Heart right ventricle (tissue), 16 donors: ENCODE data around the gene SLC17A5. TPM values are rescaled to one million over a fixed set of nuclear protein-coding genes. Genes with fewer than 3 reads are reported as not detected.
A peak's percentile ranks its signal among the peaks of the same experiment; 100 is the strongest.
"Not testable (repeated sequence)": the region's sequence is repeated elsewhere in the genome, so short reads cannot be mapped to it uniquely, and the experiment has no call there.

Experiments
- ATAC-seq, 8 donors: fragments of 200-7000 bp; cut with Tn5 transposase; one replicate each; pipeline ENCODE4 v1.9.1; 2020; ENCODE audit warnings: mild to moderate bottlenecking in 8 of 8, moderate library complexity in 8 of 8, moderate number of reproducible peaks in 1 of 8
- DNase-seq, 2 donors: peaks; one replicate each; pipeline ENCODE4 v3.0.0-alpha.2; 2020
- H3K27ac ChIP-seq, 10 donors: fragments of 200-600 bp; sonication (generic) in 2 of 10; one replicate each; pipeline versions ENCODE4 v1.5.0 to v1.8.0; 2020 to 2022; ENCODE audit warnings: mild to moderate bottlenecking in 3 of 10
- H3K27me3 ChIP-seq, 7 donors: fragments of 200-600 bp; one replicate each; pipeline ENCODE4 v1.8.0; 2021 to 2022; ENCODE audit warnings: mild to moderate bottlenecking in 2 of 7
- H3K36me3 ChIP-seq, 9 donors: fragments of 200-600 bp; sonication (generic) in 1 of 9; one replicate each; pipeline versions ENCODE4 v1.5.0 to v1.8.0; 2020 to 2022; ENCODE audit warnings: mild to moderate bottlenecking in 2 of 9
- H3K4me1 ChIP-seq, 9 donors: fragments of 200-600 bp; sonication (generic) in 1 of 9; one replicate each; pipeline versions ENCODE4 v1.5.0 to v1.8.0; 2020 to 2022; ENCODE audit warnings: mild to moderate bottlenecking in 4 of 9
- H3K4me3 ChIP-seq, 10 donors: fragments of 200-600 bp; sonication (generic) in 2 of 10; one replicate each; pipeline versions ENCODE4 v1.5.0 to v1.8.0; 2020 to 2022; ENCODE audit warnings: mild to moderate bottlenecking in 7 of 10, moderate library complexity in 2 of 10
- H3K9me3 ChIP-seq, 11 donors: fragments of 200-600 bp in 10 of 11; sonication (generic) in 2 of 11; one replicate each; pipeline versions ENCODE4 v1.5.0 to v1.8.0; 2013 to 2022; ENCODE audit warnings: mild to moderate bottlenecking in 2 of 11, control low read depth in 1 of 11, moderate library complexity in 1 of 11
- WGBS, 2 donors: extraction: QIAGEN DNeasy Blood & Tissue Kit; methylation state at CpG; one replicate each; pipeline ENCODE4 v1.1.7; 2013; ENCODE audit warnings: inconsistent platforms in 1 of 2; 5-methylcytosine and 5-hydroxymethylcytosine counted together
- intact Hi-C, 10 donors: fragments of 100-400 bp; cut with DNase I; formaldehyde crosslinking; loops; one replicate each; pipeline versions ENCODE4 v1.11.1 to v1.14.2; 2022
- polyA plus RNA-seq, 2 donors: library from polyadenylated mRNA; stranded (reverse); fragments of 200-250 nt; gene quantifications; one replicate each; pipeline ENCODE4 v1.2.3, GENCODE V29; 2013
- total RNA-seq, 10 donors: library from RNA; stranded (reverse); fragmentation: NEBNext Ultra II Directional in 3 of 10; extraction: Animal tissue kit (Norgen Biotek cat#: 25700) in 3 of 10; gene quantifications; one replicate each; pipeline versions ENCODE4 v1.2.1 to v1.2.4, GENCODE V29; 2021 to 2023
- TF ChIP-seq, protein P1 (sequence below), 9 donors: fragments of 200-600 bp; sonication (generic) in 2 of 9; IDR thresholded peaks; one replicate each; pipeline versions ENCODE4 v1.5.0 to v1.8.0; 2021 to 2022; ENCODE audit warnings: antibody characterized with exemption in 9 of 9, mild to moderate bottlenecking in 5 of 9, moderate library complexity in 1 of 9
- donor health status: Arrhythmogenic right ventricular cardiomyopathy.
- donor health status: ischemic (EF 13 %, LVEDD 7.1; RV severe dilation, severe dysfunction).
- donor health status: healthy with polysubstance abuse.
- donor health status: DM: no; HTN: yes; CAD: no.
- donor health status: DM: no; HTN: no; CAD: no.
- donor health status: ischemic (EF 25% LVEDD 6.9; RV normal size, moderate dysfunction).
- donor health status: ischemic (EF 25% LVEDD 5.7; RV mildly dilated, moderate dysfunction).
- donor health status: healthy.
- donor health status: DM: yes; HTN: yes; CAD: no.
- donor health status: Ischemic cardiomyopathy.
- donor health status: ischemic (EF 35%, LVEDD 5.7; RV mildly dilated, moderate dysfunction).
- donor health status: nonischemic (EF 11% LVEDD 7.7; RV severe dilation, severe dysfunction).
- donor health status: DM: yes; HTN: yes; CAD: no.
- donor health status: PGD.
- donor health status: ischemic (EF 29% LVEDD 5.4; RV normal size, mild dysfunction).
- donor health status: nonischemic (EF 23%, LVEDD 6.1; RV moderate dilation, normal function).

The SLC17A5 gene
- total and polyA plus RNA-seq, 12 donors = 1.9 to 7.6 (median 4.7) TPM

DNA sequence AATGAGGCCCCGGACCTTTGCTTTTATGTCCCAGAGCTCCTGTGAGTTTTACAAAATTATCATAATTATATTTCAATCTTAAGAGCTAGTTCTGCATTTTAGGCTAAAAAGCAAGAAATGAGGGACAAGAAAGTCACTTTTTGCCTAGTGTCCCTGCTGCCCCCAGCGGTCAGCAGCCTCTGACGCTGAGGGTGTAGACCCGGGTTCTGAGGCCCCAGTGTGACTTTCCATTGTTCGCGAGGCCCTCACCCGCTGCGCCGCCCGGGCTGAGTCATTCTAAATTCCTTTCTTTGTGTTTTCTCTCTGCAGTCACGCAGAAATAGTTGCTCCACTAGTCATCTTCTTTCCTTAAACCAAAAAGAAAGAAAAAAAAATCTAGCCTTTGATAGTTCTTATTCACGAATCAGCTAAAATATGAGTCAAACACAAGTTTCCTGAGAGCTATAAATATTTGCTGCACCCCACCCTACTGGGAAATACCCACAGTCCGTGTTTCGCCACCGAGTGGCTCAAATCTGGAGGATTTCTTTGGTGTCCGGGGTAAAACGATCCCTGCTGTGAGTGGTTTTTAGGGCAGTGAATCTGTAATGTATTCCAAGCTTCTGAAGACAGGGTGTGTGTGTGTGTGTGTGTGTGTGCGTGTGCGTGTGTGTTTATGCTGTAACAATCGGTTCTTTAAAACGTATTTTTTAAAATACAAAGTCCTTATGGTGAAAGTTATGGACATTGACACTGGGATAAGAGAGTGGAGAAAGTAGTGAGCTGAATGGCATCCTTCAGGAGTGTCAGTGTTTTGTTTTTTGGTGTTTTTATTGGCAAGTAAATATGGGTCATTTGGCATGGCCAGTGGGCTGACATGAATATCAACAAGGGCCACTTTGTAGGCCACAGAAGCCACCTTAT lies 73.3 kb downstream of the SLC17A5 start:
- Histone ChIP-seq H3K27ac (peak overlapping the region; percentile 79 to 95 (median 88)), H3K36me3 (no peaks in the 10 kb centered on the region), H3K27me3 (no peaks in the 10 kb centered on the region), H3K4me1 (peaks cover 6 to 43% (median 18%) of the 10 kb centered on the region in 9 donors), H3K9me3 (peaks cover 0 to 6% (median 0%) of the 10 kb centered on the region in 11 donors), H3K4me3 (peak overlapping the region in 8 of 10 donors; percentile 2 to 40 (median 34))
- DNase-seq = peak; percentile 71 to 82
- TF ChIP-seq, protein P1, sequence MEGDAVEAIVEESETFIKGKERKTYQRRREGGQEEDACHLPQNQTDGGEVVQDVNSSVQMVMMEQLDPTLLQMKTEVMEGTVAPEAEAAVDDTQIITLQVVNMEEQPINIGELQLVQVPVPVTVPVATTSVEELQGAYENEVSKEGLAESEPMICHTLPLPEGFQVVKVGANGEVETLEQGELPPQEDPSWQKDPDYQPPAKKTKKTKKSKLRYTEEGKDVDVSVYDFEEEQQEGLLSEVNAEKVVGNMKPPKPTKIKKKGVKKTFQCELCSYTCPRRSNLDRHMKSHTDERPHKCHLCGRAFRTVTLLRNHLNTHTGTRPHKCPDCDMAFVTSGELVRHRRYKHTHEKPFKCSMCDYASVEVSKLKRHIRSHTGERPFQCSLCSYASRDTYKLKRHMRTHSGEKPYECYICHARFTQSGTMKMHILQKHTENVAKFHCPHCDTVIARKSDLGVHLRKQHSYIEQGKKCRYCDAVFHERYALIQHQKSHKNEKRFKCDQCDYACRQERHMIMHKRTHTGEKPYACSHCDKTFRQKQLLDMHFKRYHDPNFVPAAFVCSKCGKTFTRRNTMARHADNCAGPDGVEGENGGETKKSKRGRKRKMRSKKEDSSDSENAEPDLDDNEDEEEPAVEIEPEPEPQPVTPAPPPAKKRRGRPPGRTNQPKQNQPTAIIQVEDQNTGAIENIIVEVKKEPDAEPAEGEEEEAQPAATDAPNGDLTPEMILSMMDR (IDR thresholded peaks at IDR 0.05) = peak in 8 of 9 donors; percentile 11 to 59 (median 48)
- ATAC-seq = peak; percentile 89 to 96 (median 94)
- intact Hi-C loops = loop anchor here in 5 of 10 donors (1.0 to 10.0 kb wide), 6 partner anchors 30 to 60 kb away; partner anchors contain the start of gene EEF1A1 (in 4 of the 5)
- 29 to 42% methylated on average over 21 of the region's 21 CpGs for WGBS, 2 donors

GRCh38 chr6:73579851-73580246 lies 73.9 kb downstream of the SLC17A5 start:
- 37 to 57% methylated on average over 4 of the region's 4 CpGs for WGBS, 2 donors
- Histone ChIP-seq H3K9me3 (peaks cover 0 to 6% (median 0%) of the 10 kb centered on the region in 11 donors), H3K36me3 (no peaks in the 10 kb centered on the region), H3K4me3 (peak overlapping the region in 8 of 10 donors; percentile 2 to 40 (median 34)), H3K4me1 (peaks cover 6 to 37% (median 14%) of the 10 kb centered on the region in 9 donors), H3K27ac (peak overlapping the region; percentile 79 to 95 (median 88)), H3K27me3 (no peaks in the 10 kb centered on the region)
- ATAC-seq = peak; percentile 52 to 74 (median 70)
- peak in 1 of 2 donors; percentile 33 for DNase-seq
- intact Hi-C loops = loop anchor here in 5 of 10 donors (1.0 to 10.0 kb wide), 6 partner anchors 30 to 59 kb away; partner anchors contain the start of gene EEF1A1 (in 4 of the 5)
- TF ChIP-seq, protein P1 (IDR thresholded peaks at IDR 0.05) = no peak

GRCh38 chr6:73579389-73579788 lies 74.4 kb downstream of the SLC17A5 start:
- ATAC-seq (peak in 5 of 8 donors; percentile 3 to 42 (median 13)), DNase-seq (peak in 1 of 2 donors; percentile 19)
- H3K4me3 ChIP-seq = peak overlapping the region in 1 of 10 donors; percentile 35
- no peaks in the 10 kb centered on the region for H3K36me3 ChIP-seq
- H3K9me3 ChIP-seq = peaks cover 0 to 6% (median 0%) of the 10 kb centered on the region in 11 donors
- WGBS, 2 donors = 73 to 87% methylated on average over 4 of the region's 4 CpGs
- intact Hi-C loops = no loop called here
- peaks cover 6 to 33% (median 14%) of the 10 kb centered on the region in 9 donors for H3K4me1 ChIP-seq
- TF ChIP-seq, protein P1 (IDR thresholded peaks at IDR 0.05) = no peak
- H3K27ac ChIP-seq = peak overlapping the region; percentile 79 to 95 (median 88)
- no peaks in the 10 kb centered on the region for H3K27me3 ChIP-seq

DNA sequence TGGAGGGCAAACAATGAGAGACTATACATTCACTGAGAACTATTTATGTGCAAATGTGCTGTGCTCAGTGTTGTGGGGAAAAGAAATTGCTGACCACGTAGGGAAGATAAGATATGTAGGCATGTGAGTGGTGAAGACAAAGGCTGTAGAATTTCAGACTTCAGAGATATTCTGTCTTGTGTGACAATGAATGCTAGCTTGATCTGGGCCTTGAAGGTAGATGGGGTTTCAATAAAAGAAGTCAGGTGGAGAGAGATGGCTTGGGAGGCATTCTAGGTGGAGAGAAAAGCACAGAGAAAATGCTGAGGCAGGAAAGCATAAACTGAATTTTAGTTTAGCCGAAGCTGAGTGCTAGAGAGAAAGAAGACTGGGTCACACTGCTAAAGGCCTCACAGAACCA lies 76.1 kb downstream of the SLC17A5 start:
- peaks cover 0 to 6% (median 0%) of the 10 kb centered on the region in 11 donors for H3K9me3 ChIP-seq
- DNase-seq = no peak
- TF ChIP-seq, protein P1 (IDR thresholded peaks at IDR 0.05) = no peak
- H3K27me3 ChIP-seq = no peaks in the 10 kb centered on the region
- H3K36me3 ChIP-seq = no peaks in the 10 kb centered on the region
- 72 to 76% methylated on average over 2 of the region's 2 CpGs for WGBS, 2 donors
- no peak for ATAC-seq
- H3K4me3 ChIP-seq = no peak overlapping the region
- no peak overlapping the region for H3K27ac ChIP-seq
- H3K4me1 ChIP-seq = peaks cover 6 to 33% (median 14%) of the 10 kb centered on the region in 9 donors
- intact Hi-C loops = no loop called here

GRCh38 chr6:73572531-73572930 lies 81.3 kb downstream of the SLC17A5 start:
- H3K27me3 ChIP-seq, H3K27ac ChIP-seq, DNase-seq, H3K4me3 ChIP-seq, ATAC-seq, H3K36me3 ChIP-seq, H3K9me3 ChIP-seq, intact Hi-C loops: not testable (repeated sequence)
- peaks cover 0 to 11% (median 4%) of the 10 kb centered on the region in 9 donors for H3K4me1 ChIP-seq
- WGBS, 2 donors = 95 to 97% methylated on average over 22 to 32 of the region's 32 CpGs

GRCh38 chr6:73571218-73572181 lies 82.3 kb downstream of the SLC17A5 start:
- intact Hi-C loops, H3K36me3 ChIP-seq, H3K4me3 ChIP-seq, H3K27me3 ChIP-seq, H3K9me3 ChIP-seq: not testable (repeated sequence)
- peak overlapping the region in 1 of 10 donors; percentile 23 for H3K27ac ChIP-seq
- peak; percentile 49 to 81 for DNase-seq
- ATAC-seq = peak; percentile 87 to 99 (median 97)
- H3K4me1 ChIP-seq = peaks cover 0 to 17% (median 7%) of the 10 kb centered on the region in 9 donors
- WGBS, 2 donors = 65 to 70% methylated on average over 19 of the region's 19 CpGs
